ENCODE results near the gene ASXL1. TPM values are rescaled to one million over a fixed set of nuclear protein-coding genes. Genes with fewer than 3 reads are reported as not detected.

Gene ASXL1
- total RNA-seq, 1 experiment from 2014 or later, result 52.2 TPM

- BruUV-seq (replicated peaks), result no TSS peak
- ATAC-seq (peak; percentile 91), DNase-seq (ENCODE audit: low read depth, low spot score) (peak; percentile 16)
- intact Hi-C loops (cut with micrococcal nuclease), result no loop called here
- Histone ChIP-seq H3K4me1 (ENCODE audit: control insufficient read depth in 1 of 2, insufficient read depth in 2 of 2, low read length in 2 of 2) (peaks cover 0 to under 1% of the 10 kb centered on the region in 2 experiments; a peak in 1 of 4 replicates), H3K36me3 (ENCODE audit: control insufficient read depth in 1 of 2, insufficient read depth in 2 of 2, low read length in 2 of 2) (no peaks in the 10 kb centered on the region), H2AFZ (ENCODE audit: low read depth, low read length, poor library complexity, severe bottlenecking) (no peak overlapping the region), H3K9me2 (ENCODE audit: insufficient read depth) (no peaks in the 10 kb centered on the region), H3K9ac (ENCODE audit: low read length) (no peak overlapping the region), H4K20me1 (ENCODE audit: insufficient read depth) (no peaks in the 10 kb centered on the region), H3K4me3 (replicated peaks in 1 of 2; ENCODE audit: low read depth in 1 of 2, low read length in 2 of 2) (no peak overlapping the region), H3K79me2 (ENCODE audit: insufficient read depth, low read length) (no peaks in the 10 kb centered on the region), H3K27me3 (ENCODE audit: insufficient read depth, low read length) (no peaks in the 10 kb centered on the region), H3K27ac (ENCODE audit: low read depth, low read length) (no peak overlapping the region), H3K9me3 (ENCODE audit: control insufficient read depth in 1 of 2, insufficient read depth in 1 of 2, low read depth in 1 of 2, low read length in 2 of 2) (no peaks in the 10 kb centered on the region), H3K4me2 (ENCODE audit: low read length) (no peak overlapping the region)
- RAD21 ChIA-PET (ENCODE audit: low non-redundant PET in 1 of 2, low total read pairs in 2 of 2, uncharacterized antibody in 2 of 2, unreplicated experiment in 2 of 2), result no interaction called here
- CTCF ChIA-PET, result no interaction called here
- TF ChIP-seq RAD21 (IDR thresholded peaks at IDR 0.05; ENCODE audit: low read depth) (peak; percentile 46), CTCF (IDR thresholded peaks at IDR 0.05 in 2 of 3, conservative IDR thresholded peaks at IDR 0.05 in 1 of 3; ENCODE audit: borderline replicate concordance in 1 of 3, insufficient read depth in 1 of 3, low read depth in 2 of 3, low read length in 2 of 3) (peak; percentile 19 to 50 (median 43); a peak in 4 of 6 replicates), CBX3 (IDR thresholded peaks at IDR 0.05; ENCODE audit: low read depth) (no peak), EZH2 (IDR thresholded peaks at IDR 0.05) (no peak), TCF7L2 (IDR thresholded peaks at IDR 0.05; ENCODE audit: borderline replicate concordance, extremely low read depth, insufficient read depth, insufficient read length) (no peak)
- POLR2A ChIA-PET, result no interaction called here
Measured at GRCh38 chr20:32470025-32470861, 112.1 kb downstream of the ASXL1 start.

GRCh38 chr20:32470940-32471339 lies 112.8 kb downstream of the ASXL1 start:
- H3K4me2 ChIP-seq (ENCODE audit: low read length), result no peak overlapping the region
- peaks cover 0 to 8% of the 10 kb centered on the region in 2 experiments; a peak in 1 of 4 replicates for H3K4me1 ChIP-seq (ENCODE audit: control insufficient read depth in 1 of 2, insufficient read depth in 2 of 2, low read length in 2 of 2)
- no peaks in the 10 kb centered on the region for H3K9me3 ChIP-seq (ENCODE audit: control insufficient read depth in 1 of 2, insufficient read depth in 1 of 2, low read depth in 1 of 2, low read length in 2 of 2)
- no peaks in the 10 kb centered on the region for H3K36me3 ChIP-seq (ENCODE audit: control insufficient read depth in 1 of 2, insufficient read depth in 2 of 2, low read length in 2 of 2)
- CTCF ChIA-PET, result no interaction called here
- no TSS peak for BruUV-seq (replicated peaks)
- POLR2A ChIA-PET, result no interaction called here
- no peak overlapping the region for H2AFZ ChIP-seq (ENCODE audit: low read depth, low read length, poor library complexity, severe bottlenecking)
- H3K9ac ChIP-seq (ENCODE audit: low read length), result no peak overlapping the region
- H4K20me1 ChIP-seq (ENCODE audit: insufficient read depth), result no peaks in the 10 kb centered on the region
- no peak for DNase-seq (ENCODE audit: low read depth, low spot score)
- H3K27ac ChIP-seq (ENCODE audit: low read depth, low read length), result no peak overlapping the region
- no peak for ATAC-seq
- intact Hi-C loops (cut with micrococcal nuclease), result no loop called here
- H3K27me3 ChIP-seq (ENCODE audit: insufficient read depth, low read length), result no peaks in the 10 kb centered on the region
- RAD21 ChIA-PET (ENCODE audit: low non-redundant PET in 1 of 2, low total read pairs in 2 of 2, uncharacterized antibody in 2 of 2, unreplicated experiment in 2 of 2), result no interaction called here
- H3K79me2 ChIP-seq (ENCODE audit: insufficient read depth, low read length), result no peaks in the 10 kb centered on the region
- H3K9me2 ChIP-seq (ENCODE audit: insufficient read depth), result no peaks in the 10 kb centered on the region
- H3K4me3 ChIP-seq (replicated peaks in 1 of 2; ENCODE audit: low read depth in 1 of 2, low read length in 2 of 2), result no peak overlapping the region
- TF ChIP-seq SIN3A (IDR thresholded peaks at IDR 0.05; ENCODE audit: low read depth) (no peak), EGR1 (IDR thresholded peaks at IDR 0.05; ENCODE audit: low read depth) (no peak), REST (IDR thresholded peaks at IDR 0.05; ENCODE audit: low read depth) (no peak), CBX3 (IDR thresholded peaks at IDR 0.05; ENCODE audit: low read depth) (no peak), SRF (IDR thresholded peaks at IDR 0.05; ENCODE audit: low read depth) (no peak), CTCF (IDR thresholded peaks at IDR 0.05 in 2 of 3, conservative IDR thresholded peaks at IDR 0.05 in 1 of 3; ENCODE audit: borderline replicate concordance in 1 of 3, insufficient read depth in 1 of 3, low read depth in 2 of 3, low read length in 2 of 3) (no peak), POLR2A (IDR thresholded peaks at IDR 0.05; ENCODE audit: borderline replicate concordance, extremely low read depth, insufficient read depth, insufficient read length) (no peak)
